HG03571 (cell line): Measurements from ENCODE around the gene ZDHHC5.

ENCODE experiments used
- ATAC-seq: cut with Tn5 transposase; IDR thresholded peaks from one replicate; pipeline ENCODE4 v1.9.1; 2021; ENCODE audit not compliant: unreplicated experiment

Gene ZDHHC5

DNA sequence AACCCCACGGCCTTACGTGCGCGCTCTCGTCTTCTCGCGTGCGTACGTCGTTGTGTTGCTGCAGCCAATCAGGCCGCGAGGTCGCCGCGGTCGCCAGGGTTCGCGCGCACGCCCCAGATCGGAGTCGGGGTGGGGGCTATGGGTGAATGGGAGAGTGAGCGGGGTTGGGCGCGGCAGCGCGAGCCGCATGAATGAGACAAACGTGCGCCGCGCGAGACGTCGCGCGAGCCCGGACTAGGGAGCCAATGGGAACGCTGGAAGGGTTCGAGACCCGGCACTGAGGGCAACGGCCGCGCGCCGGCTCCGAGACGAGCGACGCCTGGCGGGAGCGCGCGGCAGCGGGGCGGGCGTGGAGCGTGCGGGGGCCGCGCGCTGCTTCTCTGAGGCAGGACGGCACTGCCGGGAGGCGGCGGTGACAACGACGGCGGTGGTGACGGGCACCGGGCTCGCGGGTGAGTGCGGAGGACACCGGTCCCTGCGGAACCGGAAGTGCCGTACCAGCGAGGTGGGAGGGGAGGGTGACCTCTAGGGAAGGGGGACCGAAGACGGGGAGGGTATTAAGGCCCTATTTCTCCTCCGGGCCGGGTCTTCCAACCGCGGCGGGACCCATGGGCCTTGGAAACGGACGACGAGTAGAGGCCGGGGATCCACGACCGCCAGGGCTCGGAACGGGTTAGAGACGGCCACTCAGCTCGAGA is at the start of gene ZDHHC5:
TSS of gene ZDHHC5 (plus strand) at position 379 of the 698 bp plus-strand sequence. CDS start 4,977 bp downstream, outside the sequence.
- peak; percentile 89 for ATAC-seq

DNA sequence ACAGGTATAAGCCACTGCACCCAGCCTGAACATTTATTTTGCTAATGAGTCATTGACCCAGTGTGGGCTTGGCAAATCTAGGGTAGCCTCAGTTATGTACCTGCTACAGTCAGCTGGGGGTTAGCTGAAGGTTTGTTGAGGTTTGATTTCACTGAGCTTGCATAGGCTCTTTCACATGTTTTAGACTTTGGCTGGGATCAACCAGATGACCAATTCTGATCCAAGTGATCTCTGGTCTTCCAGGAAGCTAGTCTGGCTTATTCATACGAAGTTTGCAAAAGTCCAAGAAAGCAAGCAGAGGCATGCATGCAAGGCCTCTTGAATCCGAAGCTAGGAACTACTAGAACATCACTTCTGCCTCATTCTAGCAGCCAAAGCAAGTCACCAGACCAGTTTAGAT is 49.5 kb upstream of the ZDHHC5 start:
- no peak for ATAC-seq

- no peak for ATAC-seq
These were observed 48.6 kb upstream of the ZDHHC5 start for GRCh38 chr11:57619331-57619730.

DNA sequence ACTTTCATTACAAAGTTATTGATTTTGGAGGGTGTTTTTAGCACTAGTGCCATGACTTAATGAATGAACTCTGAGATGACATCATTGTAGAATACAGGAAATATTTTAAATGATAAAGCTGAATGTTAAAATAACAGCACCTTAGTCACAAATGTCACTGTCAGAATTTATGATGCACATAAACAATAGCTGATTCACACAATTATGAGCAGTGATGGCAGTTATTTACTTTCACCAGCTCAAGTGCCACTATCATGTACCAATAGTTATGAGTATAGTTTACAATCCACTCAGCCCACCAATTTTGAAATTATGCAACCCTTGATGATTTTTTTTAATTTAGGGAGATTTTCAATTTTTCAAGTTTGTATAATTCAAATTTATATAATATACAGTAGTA is 47.4 kb upstream of the ZDHHC5 start:
- no peak for ATAC-seq

GRCh38 chr11:57622263-57622662 is 45.7 kb upstream of the ZDHHC5 start:
- no peak for ATAC-seq

DNA sequence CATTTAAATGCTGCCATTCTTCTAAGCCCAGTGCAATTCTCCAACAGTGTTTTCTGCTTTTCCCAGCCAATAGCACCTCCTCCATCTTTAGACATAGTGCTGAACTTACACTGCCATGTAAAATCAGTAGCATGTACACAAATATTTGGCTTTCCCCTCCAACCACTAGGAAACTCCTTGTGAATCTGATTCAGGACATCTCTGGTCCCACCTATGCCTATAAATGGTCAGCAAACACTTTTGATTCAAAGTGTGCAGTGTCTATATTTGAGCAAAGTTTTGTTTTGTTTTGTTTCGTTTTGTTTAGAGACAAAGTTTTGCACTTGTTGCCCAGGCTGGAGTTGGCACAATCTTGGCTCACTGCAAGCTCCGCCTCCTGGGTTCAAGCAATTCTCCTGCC is 43.0 kb upstream of the ZDHHC5 start:
- ATAC-seq: no peak

GRCh38 chr11:57626895-57627294 is 41.0 kb upstream of the ZDHHC5 start:
- no peak for ATAC-seq

DNA sequence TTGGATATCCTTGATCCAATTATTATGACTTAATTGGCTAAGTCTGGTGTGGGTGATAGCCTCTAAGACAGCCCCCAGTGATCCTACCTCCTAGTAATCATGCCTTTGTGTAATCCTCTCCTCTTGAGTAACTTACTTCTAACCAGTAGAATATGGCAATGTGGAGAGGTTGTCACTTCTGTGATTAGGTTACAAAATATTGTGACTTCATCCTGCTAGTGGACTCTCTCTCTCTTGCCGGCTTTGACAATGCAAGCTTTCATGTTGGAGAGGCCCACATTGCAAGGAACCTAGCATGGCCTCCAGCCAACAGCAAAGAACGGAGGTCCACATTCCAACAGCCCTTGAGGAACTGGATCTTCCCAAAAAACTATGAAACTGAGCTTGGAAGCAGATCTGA is 37.7 kb upstream of the ZDHHC5 start:
- ATAC-seq: no peak

- ATAC-seq: no peak
These were observed 35.8 kb upstream of the ZDHHC5 start for GRCh38 chr11:57632116-57632515.

- no peak for ATAC-seq
These were observed 34.4 kb upstream of the ZDHHC5 start for GRCh38 chr11:57633394-57634070.

DNA sequence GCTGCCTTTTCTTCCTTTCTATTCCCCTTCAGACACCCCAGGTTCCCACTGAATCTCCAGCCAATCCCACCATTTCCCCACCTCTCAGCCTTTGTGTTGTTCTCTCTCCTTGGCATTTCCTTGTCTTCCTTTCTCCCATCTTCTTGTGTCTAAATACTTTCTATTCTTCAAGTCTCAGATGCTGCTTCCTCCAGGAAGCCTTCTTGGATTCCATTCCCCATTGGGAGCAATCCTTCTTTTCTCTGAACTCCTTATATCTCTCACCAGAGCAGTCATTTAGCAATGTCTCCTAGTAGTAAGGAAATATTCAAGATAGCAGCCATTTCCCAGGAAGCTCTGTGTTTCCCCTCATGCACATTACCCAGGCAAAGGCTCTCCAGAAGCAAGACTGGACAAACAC is 33.6 kb upstream of the ZDHHC5 start:
- no peak for ATAC-seq

GRCh38 chr11:57635246-57635645 is 32.7 kb upstream of the ZDHHC5 start:
- no peak for ATAC-seq

GRCh38 chr11:57637626-57638004 is 30.3 kb upstream of the ZDHHC5 start:
- no peak for ATAC-seq

DNA sequence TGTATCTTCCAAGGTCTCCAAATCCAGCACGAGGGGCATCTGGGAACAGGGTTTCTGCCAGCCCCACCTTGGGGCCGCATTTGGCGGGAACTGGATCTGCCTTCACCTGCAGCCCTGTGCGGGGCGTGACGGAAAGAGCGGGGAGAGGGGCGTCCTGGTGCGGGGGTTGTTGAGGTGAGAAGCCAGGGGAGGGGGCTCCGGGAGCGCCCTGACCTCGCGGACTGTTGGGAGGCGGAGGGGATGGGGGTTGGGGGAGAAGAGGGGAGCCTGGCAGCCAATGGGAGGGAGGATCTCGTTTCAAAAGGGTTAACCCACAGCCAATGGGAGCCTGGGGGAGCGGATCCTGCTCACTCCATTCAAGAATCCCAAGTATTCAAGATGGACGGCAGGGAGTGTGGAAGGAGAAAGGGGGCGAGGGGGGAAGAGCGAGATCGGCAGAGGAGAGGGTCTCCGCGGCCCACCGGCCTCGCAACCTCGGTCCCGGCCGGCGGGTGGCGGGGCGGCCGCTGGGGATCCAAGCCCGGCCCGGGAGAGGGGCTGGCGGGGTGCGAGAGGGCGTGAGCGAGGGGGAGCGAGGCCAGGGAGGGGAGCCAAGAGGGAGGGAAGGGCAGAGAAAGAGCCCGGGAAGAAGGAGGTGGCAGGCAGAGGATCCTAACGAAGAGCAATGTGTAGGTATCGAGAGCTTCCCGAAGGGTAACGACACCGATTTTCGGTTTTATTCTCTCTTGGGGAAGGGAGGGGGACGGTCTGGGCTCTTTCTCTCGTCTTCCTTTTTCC is 29.7 kb upstream of the ZDHHC5 start:
- no peak for ATAC-seq

DNA sequence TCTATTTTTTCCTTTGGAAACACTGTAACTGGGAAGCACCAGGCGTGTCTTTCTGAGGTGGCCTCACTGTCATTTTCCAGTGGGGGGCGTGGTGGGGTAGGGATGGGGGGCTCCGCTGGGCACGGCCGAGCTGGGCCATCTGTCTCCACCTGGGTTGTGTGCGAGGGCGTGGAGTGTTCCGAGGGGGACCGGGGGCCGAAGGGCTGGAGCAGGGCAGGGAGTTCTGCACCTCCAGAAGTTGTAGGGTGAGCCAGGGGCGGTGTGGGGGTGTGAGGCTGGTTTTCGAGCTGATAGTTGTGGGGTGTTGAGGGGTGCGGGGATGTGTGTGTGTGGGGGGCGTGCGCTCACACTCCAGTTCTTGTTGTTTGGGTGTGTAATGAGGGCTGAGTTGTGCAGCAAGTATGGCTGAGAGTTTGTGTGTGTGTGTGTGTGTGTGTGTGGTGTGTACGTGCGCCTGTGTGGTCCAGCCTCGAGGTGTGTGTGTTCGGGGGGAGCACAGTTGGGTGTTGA is 29.0 kb upstream of the ZDHHC5 start:
- ATAC-seq: no peak

- no peak for ATAC-seq
These were observed 28.4 kb upstream of the ZDHHC5 start for GRCh38 chr11:57639321-57640067.

- no peak for ATAC-seq
These were observed 27.7 kb upstream of the ZDHHC5 start for GRCh38 chr11:57640068-57640800.

DNA sequence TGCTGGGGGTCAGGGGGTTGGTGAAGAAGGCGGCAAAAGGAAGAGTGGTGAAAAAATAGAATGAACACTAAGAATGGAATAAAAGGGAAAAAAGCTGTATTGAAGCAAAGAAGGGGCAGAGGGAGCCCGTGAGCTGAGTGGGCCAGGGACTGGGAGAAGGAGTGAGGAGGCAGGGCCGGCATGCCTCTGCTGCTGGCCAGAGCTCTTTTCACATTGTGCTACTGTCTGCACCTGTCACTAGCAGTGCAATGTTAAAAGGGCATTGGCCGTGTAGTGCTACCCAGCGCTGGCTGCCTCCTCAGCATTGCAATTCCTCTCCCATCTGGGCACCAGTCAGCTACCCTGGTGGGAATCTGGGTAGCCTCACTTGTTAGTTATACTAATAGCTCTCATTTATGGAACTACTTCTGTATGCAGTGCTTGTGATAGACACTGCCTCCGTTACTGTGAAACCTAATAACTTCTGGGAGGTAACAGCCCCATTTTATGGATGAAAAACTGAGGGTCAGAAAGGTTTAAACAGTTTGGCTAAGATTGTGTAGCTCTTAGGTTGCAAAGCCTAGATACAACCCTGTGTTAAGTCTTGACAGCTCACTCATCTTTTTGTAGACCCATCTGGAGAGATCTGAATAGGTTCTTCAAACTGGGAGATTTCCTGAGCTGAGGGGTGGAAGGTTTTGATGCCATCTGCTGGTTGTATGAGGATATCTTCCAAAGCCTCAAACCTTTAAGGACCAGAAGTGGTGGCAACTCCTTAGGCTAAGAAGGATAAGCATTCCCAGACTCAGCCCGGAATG is 26.7 kb upstream of the ZDHHC5 start:
- no peak for ATAC-seq

DNA sequence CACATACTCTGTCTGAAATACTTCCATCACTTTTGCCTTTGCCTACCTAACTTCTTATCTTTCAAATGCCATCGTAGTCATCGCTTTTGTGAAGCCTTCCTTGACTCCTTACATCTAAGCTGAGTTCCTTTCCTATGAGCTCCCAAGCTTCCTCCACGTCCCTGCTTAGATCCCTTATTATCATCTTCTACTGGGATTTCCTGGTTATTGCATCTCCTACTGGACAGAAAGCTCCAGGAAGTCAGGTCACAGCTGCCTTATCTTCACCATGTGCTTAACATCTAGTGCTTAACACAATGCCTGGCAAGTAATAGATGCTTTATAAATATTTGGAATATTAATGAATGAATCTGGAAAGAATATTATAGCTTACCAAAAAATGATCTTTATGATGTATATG is 24.1 kb upstream of the ZDHHC5 start:
- ATAC-seq: no peak
